ENCODE results near the gene NAE1.

DNA sequence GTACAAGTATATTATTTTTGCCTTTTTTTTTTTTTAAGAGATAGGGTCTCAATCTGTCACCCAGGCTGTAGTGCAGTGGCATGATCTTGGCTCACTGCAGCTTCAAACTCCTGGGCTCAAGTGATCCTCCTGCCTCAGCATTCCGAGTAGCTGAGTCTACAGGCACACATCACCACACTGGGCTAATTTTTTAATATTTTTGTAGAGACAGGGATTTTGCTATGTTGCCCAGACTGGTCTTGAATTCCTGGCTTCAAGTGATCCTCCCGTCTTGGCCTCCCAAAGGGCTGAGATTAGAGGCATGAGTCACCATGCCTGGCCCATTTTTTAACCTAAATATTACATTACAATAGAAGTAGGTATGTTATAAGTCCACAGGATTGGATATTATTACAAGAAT lies 32.6 kb downstream of the NAE1 start:
- TF ChIP-seq, protein P1, sequence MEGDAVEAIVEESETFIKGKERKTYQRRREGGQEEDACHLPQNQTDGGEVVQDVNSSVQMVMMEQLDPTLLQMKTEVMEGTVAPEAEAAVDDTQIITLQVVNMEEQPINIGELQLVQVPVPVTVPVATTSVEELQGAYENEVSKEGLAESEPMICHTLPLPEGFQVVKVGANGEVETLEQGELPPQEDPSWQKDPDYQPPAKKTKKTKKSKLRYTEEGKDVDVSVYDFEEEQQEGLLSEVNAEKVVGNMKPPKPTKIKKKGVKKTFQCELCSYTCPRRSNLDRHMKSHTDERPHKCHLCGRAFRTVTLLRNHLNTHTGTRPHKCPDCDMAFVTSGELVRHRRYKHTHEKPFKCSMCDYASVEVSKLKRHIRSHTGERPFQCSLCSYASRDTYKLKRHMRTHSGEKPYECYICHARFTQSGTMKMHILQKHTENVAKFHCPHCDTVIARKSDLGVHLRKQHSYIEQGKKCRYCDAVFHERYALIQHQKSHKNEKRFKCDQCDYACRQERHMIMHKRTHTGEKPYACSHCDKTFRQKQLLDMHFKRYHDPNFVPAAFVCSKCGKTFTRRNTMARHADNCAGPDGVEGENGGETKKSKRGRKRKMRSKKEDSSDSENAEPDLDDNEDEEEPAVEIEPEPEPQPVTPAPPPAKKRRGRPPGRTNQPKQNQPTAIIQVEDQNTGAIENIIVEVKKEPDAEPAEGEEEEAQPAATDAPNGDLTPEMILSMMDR (optimal IDR thresholded peaks at IDR 0.05 in 1 of 3, IDR thresholded peaks at IDR 0.05 in 1 of 3, conservative IDR thresholded peaks at IDR 0.05 in 1 of 3; ENCODE audit: extremely low read depth in 1 of 3, insufficient read depth in 2 of 3, low read length in 3 of 3) = no peak
- TF ChIP-seq EZH2 (IDR thresholded peaks at IDR 0.05; ENCODE audit: low read length) = no peak

All from keratinocyte (primary cell).